ENCODE data around the gene SLC35G4. TPM values are rescaled to one million over a fixed set of nuclear protein-coding genes. Genes with fewer than 3 reads are reported as not detected.

Gene SLC35G4
- total and polyA plus RNA-seq, 3 donors from 2014 or later = not detected

DNA sequence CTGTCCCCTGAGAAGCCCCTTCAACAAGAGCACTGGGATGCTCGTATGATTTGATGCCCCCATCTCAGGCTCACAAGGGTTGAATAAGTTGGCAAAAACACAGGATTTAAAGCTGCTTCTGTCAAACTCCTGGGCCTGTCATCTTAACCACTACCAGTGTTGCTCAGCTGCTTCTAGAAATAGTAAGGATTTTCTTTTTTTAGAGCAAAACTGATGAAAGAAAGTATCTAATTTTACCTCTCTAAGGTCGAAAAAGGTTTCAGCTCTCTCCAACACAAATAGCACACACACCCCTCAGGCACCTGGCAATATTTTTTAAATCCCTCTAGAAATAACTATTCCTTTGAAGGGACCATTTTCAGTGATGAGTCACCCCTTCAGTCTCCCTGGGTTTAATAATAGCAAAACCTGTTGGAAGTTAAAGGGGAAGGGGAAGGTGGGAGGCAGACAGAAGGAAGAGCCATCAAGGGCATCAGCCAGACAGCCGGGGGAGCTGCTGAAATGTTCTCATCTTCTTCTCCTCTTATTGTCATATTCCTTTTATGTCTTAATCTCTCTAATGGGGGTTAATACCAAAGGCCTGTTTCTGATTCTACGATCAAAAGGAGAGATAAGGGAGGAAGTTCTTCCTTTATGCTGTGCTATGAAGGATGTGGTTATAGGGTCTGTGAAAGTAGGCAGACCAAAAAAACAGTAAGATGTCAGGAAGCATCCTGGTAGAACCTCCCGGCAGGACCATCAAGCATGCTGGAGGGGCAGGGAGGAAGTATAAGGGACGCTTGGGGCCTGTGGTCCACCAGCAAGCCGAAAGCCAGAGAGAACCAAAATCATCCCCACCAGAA is 31.9 kb upstream of the SLC35G4 start:
- no peak overlapping the region for H3K4me3 ChIP-seq
- TF ChIP-seq, protein P1, sequence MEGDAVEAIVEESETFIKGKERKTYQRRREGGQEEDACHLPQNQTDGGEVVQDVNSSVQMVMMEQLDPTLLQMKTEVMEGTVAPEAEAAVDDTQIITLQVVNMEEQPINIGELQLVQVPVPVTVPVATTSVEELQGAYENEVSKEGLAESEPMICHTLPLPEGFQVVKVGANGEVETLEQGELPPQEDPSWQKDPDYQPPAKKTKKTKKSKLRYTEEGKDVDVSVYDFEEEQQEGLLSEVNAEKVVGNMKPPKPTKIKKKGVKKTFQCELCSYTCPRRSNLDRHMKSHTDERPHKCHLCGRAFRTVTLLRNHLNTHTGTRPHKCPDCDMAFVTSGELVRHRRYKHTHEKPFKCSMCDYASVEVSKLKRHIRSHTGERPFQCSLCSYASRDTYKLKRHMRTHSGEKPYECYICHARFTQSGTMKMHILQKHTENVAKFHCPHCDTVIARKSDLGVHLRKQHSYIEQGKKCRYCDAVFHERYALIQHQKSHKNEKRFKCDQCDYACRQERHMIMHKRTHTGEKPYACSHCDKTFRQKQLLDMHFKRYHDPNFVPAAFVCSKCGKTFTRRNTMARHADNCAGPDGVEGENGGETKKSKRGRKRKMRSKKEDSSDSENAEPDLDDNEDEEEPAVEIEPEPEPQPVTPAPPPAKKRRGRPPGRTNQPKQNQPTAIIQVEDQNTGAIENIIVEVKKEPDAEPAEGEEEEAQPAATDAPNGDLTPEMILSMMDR (IDR thresholded peaks at IDR 0.05) = no peak
- H3K27ac ChIP-seq = no peak overlapping the region
- intact Hi-C loops (cut with DNase I; ENCODE audit: low total_unique reads) = no loop called here
- H3K9me3 ChIP-seq = no peaks in the 10 kb centered on the region
- H3K36me3 ChIP-seq (ENCODE audit: low read depth, missing control alignments) = no peaks in the 10 kb centered on the region
- H3K27me3 ChIP-seq = no peaks in the 10 kb centered on the region
- no peaks in the 10 kb centered on the region for H3K4me1 ChIP-seq
- WGBS, 2 donors = 62 to 63% methylated on average over 7 of the region's 7 CpGs
- no peak for DNase-seq

DNA sequence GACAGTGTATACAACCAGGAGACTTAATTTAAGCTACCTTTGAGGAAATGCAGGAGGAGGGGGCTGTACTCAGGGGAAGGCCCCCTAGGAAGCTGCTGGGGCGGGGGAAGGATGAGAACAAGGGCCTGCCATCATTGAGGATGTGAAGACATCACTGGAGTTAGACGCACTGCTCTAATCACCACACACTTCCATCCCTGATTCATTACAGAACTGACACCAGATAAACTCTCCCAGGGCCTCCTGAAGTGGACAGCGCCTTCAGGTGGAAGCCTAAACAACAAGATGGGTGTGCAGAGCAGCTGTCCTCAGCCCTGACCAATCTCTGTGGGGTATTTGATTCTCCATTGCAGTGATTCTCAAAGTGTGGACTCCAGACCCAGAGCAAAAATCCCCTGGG is 30.6 kb upstream of the SLC35G4 start:
- DNase-seq = no peak
- 68 to 79% methylated on average over 3 of the region's 3 CpGs for WGBS, 2 donors
- no peaks in the 10 kb centered on the region for H3K27me3 ChIP-seq
- H3K36me3 ChIP-seq (ENCODE audit: low read depth, missing control alignments) = no peaks in the 10 kb centered on the region
- TF ChIP-seq, protein P1 (IDR thresholded peaks at IDR 0.05) = no peak
- TF ChIP-seq POLR2A (IDR thresholded peaks at IDR 0.05) = no peak
- no peak overlapping the region for H3K27ac ChIP-seq
- no peak overlapping the region for H3K4me3 ChIP-seq
- no peaks in the 10 kb centered on the region for H3K9me3 ChIP-seq
- H3K4me1 ChIP-seq = no peaks in the 10 kb centered on the region
- intact Hi-C loops (cut with DNase I; ENCODE audit: low total_unique reads) = no loop called here

DNA sequence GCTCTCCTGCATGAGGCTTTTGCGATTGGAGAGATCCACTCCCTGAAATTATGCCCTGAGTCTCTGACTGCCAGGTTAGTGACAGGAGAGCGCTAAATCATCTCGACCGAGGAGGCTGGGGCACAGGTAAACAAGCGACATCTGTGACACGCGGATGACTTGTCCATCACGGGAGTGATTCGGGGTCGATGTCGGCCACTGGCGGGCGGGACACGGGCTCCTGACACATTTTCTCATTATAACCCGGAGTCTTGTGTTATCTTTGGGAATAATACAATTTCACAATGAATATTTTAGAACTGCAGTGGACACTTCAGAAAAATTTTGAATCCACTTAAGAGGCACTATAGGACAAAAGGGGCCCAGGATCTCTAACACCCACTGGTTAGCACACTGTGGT is 29.5 kb upstream of the SLC35G4 start:
- no peak overlapping the region for H3K27ac ChIP-seq
- no peaks in the 10 kb centered on the region for H3K9me3 ChIP-seq
- no peaks in the 10 kb centered on the region for H3K4me1 ChIP-seq
- WGBS, 2 donors = 95% methylated on average over 15 of the region's 15 CpGs
- intact Hi-C loops (cut with DNase I; ENCODE audit: low total_unique reads) = no loop called here
- TF ChIP-seq POLR2A (IDR thresholded peaks at IDR 0.05) = no peak
- TF ChIP-seq, protein P1 (IDR thresholded peaks at IDR 0.05) = no peak
- no peak overlapping the region for H3K4me3 ChIP-seq
- no peak for DNase-seq
- no peaks in the 10 kb centered on the region for H3K36me3 ChIP-seq (ENCODE audit: low read depth, missing control alignments)
- no peaks in the 10 kb centered on the region for H3K27me3 ChIP-seq

DNA sequence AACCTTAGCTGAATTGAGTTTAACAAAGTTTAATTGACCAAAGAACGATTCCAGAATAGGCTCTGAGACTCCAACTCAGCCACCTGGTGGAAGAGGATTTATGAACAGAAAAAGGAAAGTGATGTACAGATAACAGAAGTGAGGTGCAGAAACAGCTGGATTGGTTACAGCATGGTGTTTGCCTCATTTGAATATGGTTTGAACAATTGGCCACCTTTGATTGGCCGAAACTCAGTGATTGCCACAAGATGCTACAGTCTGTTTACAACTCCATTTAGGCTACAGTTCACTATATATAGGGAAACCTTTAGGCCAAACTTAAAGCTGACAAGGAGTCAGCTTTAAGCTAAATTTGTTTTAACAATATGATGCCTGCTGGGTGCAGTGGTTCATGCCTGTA is 28.1 kb upstream of the SLC35G4 start:
- H3K27ac ChIP-seq = no peak overlapping the region
- DNase-seq = no peak
- no peaks in the 10 kb centered on the region for H3K4me1 ChIP-seq
- no peak overlapping the region for H3K4me3 ChIP-seq
- 73 to 82% methylated on average over 2 of the region's 2 CpGs for WGBS, 2 donors
- intact Hi-C loops (cut with DNase I; ENCODE audit: low total_unique reads) = no loop called here
- no peak for TF ChIP-seq POLR2A (IDR thresholded peaks at IDR 0.05)
- TF ChIP-seq, protein P1 (IDR thresholded peaks at IDR 0.05) = no peak
- no peaks in the 10 kb centered on the region for H3K27me3 ChIP-seq
- no peaks in the 10 kb centered on the region for H3K36me3 ChIP-seq (ENCODE audit: low read depth, missing control alignments)
- no peaks in the 10 kb centered on the region for H3K9me3 ChIP-seq

DNA sequence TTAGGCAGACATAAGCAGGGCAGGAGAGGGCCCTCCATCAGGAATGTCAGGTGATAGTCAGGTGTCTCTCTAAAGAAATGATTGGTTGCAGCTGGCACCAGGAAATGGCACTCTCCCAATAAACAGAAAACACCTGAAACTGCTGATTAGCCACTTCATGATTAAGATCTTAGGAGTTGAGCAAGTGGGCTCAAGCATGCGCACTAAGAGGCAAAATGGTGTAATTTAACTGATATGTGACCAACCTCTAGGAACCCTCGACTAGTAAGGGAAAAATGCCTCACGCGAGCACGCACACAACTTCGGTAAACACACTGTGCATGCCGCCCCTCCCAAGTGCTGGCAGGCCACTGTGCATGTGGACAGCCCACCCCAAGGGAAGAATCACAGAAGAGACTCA is 23.8 kb upstream of the SLC35G4 start:
- Histone ChIP-seq H3K27me3 (no peaks in the 10 kb centered on the region), H3K4me1 (no peaks in the 10 kb centered on the region), H3K4me3 (no peak overlapping the region), H3K27ac (no peak overlapping the region), H3K36me3 (ENCODE audit: low read depth, missing control alignments) (no peaks in the 10 kb centered on the region), H3K9me3 (no peaks in the 10 kb centered on the region)
- 67 to 75% methylated on average over 7 of the region's 7 CpGs for WGBS, 2 donors
- DNase-seq = no peak
- intact Hi-C loops (cut with DNase I; ENCODE audit: low total_unique reads) = no loop called here
- no peak for TF ChIP-seq POLR2A (IDR thresholded peaks at IDR 0.05)
- TF ChIP-seq, protein P1 (IDR thresholded peaks at IDR 0.05) = no peak

Measured in testis (tissue), 3 donors.